Myocyte (in vitro differentiated cells): ENCODE data around the gene RALGDS. TPM values are rescaled to one million over a fixed set of nuclear protein-coding genes. Genes with fewer than 3 reads are reported as not detected.

Experiments used
- DNase-seq: peaks from one replicate; pipeline ENCODE4 v3.0.0-alpha.2; 2012; ENCODE audit warnings: low read depth
- microRNA-seq: library from miRNA; unstranded; fragments of <30 nt; microRNA quantifications from one replicate; pipeline ENCODE4, GENCODE V29; 2016
- total RNA-seq: library from RNA; depleted of rRNA; stranded (reverse); fragments of >200 nt; gene quantifications from 2 replicates; pipeline ENCODE4 v1.2.3, GENCODE V29; 2014

RALGDS gene
- total RNA-seq, 1 donor from 2014 or later, result 11.3 TPM

DNA sequence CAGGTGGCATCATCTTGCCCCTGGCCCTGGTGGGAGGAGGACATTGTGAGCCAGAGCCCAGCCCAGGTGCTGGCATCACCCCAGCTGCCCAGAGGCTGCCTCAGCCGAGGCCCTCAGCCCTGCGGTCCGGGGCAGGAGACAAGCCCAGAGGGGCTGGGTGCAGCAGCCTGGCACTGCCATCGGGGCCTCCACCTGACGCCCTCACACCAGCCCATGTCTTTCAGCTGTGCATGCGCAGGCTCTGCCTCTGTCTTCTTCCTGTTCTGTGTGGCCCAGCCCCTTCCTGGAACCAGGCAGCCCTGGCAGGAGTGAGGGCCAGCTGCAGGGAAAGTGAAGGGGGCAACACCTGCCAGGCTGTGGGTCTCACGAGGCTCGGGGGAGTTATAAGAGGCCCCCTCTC lies 64.0 kb downstream of the RALGDS start:
- no peak for DNase-seq

DNA sequence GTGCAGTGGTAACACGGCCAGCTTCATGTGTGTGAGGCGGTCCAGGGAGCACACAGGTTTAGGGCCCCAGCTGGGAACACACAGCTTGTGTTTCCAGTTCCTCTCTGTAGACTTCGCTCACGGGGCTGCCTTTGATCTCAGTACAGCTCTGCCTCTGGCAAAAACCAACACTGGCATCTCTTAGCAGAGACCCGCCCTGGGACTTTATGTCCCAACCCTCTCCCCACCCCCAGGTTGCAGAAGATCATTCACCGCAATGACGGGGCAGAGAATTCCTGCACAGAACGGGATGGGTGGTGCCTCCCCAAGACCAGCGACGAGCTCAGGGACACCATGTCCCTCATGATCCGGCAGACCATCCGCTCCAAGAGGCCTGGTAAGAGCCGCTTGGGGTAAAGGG lies 64.5 kb downstream of the RALGDS start:
- no peak for DNase-seq

DNA sequence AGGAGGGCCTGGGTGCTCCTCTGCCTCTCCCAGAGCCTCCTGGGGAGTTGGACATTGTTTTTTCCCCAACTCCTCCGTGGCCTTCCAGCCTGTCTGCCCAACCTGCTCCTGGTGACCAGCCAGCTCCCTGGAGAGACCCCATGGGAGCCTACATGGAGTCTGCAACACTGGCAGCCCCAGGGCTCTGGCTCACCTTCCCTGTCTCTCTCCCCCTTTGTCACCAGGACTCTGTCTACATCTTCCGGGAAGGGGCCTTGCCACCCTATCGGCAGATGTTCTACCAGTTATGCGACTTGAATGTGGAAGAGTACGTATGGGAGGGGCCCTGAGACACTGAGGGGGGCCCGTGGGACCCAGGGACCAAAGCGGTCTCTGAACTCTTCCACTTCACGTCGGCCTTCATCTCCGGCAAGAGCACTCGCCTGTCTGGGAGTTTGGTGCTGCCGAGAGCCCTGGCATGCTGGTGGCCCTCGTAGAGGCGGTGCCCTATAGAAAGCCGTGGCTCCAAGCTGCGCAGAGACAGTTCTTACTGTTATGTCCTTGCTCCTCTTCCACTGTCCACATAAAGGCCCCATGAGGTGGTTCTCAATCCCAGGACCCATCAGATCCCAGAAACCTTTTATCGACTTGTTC lies 65.1 kb downstream of the RALGDS start:
- DNase-seq, result no peak

DNA sequence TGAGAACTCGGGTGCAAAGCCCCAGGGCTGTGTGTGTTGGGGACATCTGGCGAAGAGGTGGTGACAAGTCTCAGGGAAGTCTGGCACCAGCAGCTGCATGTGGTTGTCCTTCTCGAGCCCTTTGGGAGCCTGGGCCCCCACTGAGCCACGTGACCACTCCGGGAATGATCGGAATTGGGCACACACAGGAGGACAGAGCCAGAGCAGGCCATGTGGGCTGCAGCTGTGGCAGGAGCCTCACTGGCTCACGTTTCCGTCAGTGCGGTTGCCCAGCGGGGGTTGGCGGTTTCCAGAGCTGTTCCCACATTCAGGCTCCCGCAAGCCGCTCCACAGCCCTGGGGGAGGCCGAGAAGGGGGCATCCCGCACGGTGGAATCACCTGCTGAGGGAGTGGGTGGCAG lies 66.1 kb downstream of the RALGDS start:
- DNase-seq, result peak; percentile 99

DNA sequence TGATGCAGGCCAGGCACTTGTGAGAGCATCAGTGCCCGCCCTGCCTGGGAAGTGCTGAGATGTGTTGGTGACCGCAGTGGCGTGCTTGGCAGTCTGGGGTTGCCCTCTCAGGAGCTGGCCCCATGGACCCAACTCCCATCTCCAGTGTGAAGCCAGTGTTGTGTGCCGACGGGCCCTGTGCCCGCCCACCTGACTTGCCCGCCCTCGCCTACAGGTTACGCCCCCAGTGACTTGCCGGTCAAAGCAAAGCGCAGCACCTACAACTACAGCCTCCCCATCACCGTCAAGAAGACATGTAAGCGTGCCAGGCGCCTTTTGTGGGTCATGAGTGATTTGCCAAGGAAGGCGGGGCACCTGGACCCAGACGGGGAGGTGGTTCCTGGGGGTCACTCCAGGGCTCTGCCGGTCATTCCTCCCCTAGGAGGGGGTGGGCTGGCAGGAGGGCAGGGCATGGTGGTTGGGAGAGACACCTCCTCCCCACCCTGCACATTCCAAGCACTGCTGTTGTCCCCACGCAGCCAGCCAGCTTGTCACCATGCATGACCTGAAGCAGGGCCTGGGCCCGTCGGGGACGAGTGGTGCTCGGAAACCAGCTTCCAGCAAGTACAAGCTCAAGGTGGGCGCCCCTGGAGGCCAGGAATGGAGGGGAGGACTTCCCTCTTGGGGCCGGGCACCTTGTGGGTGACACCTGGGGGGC lies 66.7 kb downstream of the RALGDS start:
- no peak for DNase-seq

DNA sequence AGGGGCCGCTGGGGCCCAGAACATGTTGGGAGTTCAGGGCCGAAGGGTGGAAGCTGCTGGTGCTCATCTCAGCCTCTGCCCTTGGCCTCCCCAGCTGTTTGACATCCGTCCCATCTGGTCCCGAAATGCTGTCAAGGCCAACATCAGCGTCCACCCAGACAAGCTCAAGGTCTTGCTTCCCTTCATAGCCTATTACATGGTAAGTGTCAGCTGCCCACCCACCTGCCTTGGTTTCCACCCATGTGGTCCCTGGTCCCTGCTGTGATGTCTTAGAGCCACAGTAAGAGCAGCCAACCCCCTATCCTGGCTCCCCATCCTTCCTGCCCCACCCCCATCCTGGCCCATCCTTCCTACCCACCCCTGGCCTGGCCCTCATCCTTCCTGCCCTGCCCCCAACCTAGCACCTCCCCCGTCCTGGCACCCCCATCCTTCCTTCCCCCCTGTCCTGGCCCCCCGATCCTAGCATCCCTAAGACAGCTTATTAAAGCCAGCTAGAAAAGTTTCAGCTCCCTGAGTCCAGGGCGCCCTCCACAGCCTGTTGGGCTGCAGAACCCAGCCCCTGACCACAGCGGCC lies 69.0 kb downstream of the RALGDS start:
- DNase-seq, result no peak

DNA sequence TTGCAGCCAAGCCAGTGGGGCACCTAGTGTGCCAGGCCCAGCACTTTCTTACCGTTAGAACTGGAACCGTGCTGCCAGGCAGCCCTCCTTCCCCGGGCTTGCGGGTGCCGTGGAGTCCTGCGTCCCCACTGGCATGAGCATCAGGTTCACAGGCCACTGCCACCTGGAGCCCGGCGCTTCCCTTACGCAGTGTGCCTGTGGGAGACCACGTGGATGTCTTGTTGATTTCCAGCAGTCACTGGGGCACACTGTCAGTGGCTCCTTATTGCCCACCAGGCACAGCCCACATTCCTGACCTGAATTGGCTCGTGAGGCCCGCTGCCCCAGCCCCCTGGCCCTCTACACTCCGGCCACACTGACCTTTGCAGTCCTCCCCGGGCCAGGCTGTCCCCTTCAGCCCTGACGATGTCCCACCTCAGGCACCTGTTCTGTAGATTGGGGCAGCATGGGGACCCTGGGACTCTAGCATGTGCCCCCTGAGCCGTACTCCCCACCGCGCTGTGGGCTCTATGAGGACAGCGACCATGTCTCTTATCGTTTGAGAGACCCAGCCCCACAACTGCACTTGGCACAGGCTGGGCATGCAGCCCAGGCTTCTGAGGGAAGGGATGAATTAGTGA lies 69.6 kb downstream of the RALGDS start:
- no peak for DNase-seq

DNA sequence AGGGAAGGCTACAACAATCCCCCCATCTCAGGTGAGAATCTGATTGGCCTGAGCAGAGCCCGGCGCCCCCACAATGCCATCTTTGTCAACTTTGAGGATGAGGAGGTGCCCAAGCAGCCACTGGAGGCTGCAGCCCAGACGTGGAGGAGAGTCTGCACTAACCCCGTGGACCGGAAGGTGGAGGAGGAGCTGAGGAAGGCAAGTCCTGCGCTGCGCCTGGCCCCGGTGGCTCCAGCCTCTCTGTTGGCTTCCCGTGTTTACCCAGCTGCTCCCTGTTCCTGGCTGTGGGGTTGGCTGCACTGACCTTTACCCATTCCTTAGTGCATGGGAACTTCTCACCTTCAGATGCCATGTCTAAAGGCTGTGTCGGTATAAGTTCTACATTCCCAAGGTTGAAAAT lies 70.3 kb downstream of the RALGDS start:
- no peak for DNase-seq

DNA sequence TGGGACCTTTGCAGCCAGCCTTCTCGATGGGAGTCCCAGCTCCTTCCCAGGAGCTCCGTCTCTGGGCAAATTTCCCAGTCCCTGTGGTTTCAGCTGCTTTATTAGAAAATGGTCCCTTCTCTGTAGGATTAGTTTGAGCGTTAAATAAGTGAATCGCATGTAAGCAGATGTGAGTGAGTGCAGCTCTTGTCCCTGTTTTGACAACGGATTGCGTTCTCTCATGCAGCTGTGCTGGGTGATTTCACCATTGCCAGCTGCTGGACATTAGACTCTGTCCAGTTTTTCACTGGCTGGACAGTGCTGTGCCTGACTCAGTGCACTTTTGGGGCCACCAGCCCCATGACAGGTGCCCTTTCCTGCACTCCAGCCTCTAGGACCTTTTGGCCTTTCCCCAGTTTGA lies 70.9 kb downstream of the RALGDS start:
- DNase-seq, result peak; percentile 81

DNA sequence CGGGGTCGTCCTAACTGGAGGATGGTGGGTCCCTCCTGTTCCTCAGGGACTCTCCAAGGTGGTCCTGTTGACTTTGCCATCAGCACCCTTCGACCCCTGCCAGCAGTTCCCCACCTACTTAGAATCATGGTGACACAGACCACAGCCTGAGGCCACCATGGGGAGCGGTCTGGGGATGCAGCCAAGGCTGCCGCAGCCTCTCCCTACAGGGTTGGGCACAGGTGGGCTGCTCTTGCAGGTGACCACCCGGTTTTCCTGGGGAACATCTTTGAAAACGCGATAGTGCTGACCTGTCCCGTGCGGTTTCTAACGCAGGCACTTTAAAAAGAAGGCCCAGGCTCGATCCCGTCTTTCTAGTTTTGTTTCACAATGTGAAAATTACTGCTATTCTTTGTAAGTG lies 72.0 kb downstream of the RALGDS start:
- no peak for DNase-seq

DNA sequence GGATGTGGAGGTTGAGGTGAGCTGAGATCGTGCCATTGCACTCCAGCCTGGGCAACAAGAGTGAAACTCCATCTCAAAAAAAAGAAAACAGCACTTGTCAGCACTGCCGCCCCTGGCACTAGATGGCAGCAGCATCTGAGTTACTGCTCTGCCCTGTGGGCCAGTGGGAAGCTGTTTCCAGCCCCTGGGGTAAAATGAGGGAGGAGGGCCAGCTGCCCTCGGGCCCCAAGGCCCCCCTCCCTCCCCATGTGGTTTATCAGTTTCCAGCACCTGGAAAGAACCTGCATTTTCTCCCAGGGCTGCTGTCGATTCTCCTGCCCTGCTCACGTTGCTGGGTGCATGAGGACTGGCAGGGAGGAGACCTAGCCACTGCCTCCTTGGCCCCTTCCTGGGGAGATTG lies 72.4 kb downstream of the RALGDS start:
- peak; percentile 48 for DNase-seq

Small RNA genes within 50 kb of the gene (microRNA-seq; reads per million reads assigned to microRNA genes)
- 1.3 reads per million for gene MIR6877

Other genes starting within 250 kb of the RALGDS start
- gene AK8, start 243.0 kb downstream of the RALGDS start, total RNA-seq, result 0.13 and 0.16 TPM in 2 replicates
- 1.7 and 3.5 TPM in 2 replicates for gene SPACA9, start 242.3 kb downstream of the RALGDS start, total RNA-seq
- 30.3 and 54.3 TPM in 2 replicates for gene TSC1, start 176.6 kb downstream of the RALGDS start, total RNA-seq
- 0.10 TPM in 1 of 2 replicates, not detected in the other for gene GFI1B, start 142.5 kb downstream of the RALGDS start, total RNA-seq
- 50.6 and 59.6 TPM in 2 replicates for gene GTF3C5, start 90.2 kb downstream of the RALGDS start, total RNA-seq
- 0.67 and 0.73 TPM in 2 replicates for gene CEL, start 59.3 kb downstream of the RALGDS start, total RNA-seq
- gene GBGT1, start 42.7 kb upstream of the RALGDS start, total RNA-seq, result 1.4 and 5.9 TPM in 2 replicates
- not detected in 2 replicates for gene OBP2B, start 88.0 kb upstream of the RALGDS start, total RNA-seq
- not detected in 2 replicates for gene ABO, start 154.0 kb upstream of the RALGDS start, total RNA-seq
- 26.7 and 30.9 TPM in 2 replicates for gene SURF6, start 214.9 kb upstream of the RALGDS start, total RNA-seq
- 34.7 and 37.4 TPM in 2 replicates for gene MED22, start 226.9 kb upstream of the RALGDS start, total RNA-seq
- gene RPL7A, start 227.0 kb upstream of the RALGDS start, total RNA-seq, result 1,608 and 1,677 TPM in 2 replicates
- gene SURF1, start 235.2 kb upstream of the RALGDS start, total RNA-seq, result 27.8 and 30.7 TPM in 2 replicates
- gene SURF2, start 235.3 kb upstream of the RALGDS start, total RNA-seq, result 12.6 and 12.9 TPM in 2 replicates